GM19023 (cell line): ENCODE results near the gene RALBP1.
"Not testable (repeated sequence)": the region's sequence is repeated elsewhere in the genome, so short reads cannot be mapped to it uniquely, and the experiment has no call there.

Experiments used
- ATAC-seq: cut with Tn5 transposase; IDR thresholded peaks from one replicate; pipeline ENCODE4 v1.9.1; 2021; ENCODE audit warnings: mild to moderate bottlenecking, moderate library complexity; ENCODE audit not compliant: unreplicated experiment

RALBP1 gene

GRCh38 chr18:9454061-9454703 is 21.1 kb upstream of the RALBP1 start:
- no peak for ATAC-seq

- no peak for ATAC-seq
These were observed 19.4 kb upstream of the RALBP1 start for GRCh38 chr18:9455718-9456511.

DNA sequence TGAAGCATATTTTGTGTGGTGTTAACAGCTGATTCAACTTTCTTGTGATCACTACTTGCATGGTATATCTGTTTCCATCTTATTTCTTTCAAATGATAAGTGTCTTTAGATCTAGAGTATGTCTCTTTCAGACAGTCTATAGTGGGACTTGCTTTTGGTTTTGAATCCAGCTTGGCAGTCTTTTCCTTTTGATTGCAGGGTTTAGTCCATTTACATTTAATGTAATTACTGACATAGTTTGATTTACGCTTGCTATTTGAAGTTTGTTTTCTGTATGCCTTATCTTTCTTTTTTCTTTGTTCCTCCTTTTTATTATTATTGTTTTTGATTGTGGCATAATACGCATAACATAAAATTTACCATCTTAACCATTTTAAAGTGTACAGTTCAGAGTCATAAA is 9.2 kb upstream of the RALBP1 start:
- ATAC-seq, result no peak

GRCh38 chr18:9466846-9467245 is 8.5 kb upstream of the RALBP1 start:
- ATAC-seq, result no peak

GRCh38 chr18:9468998-9469397 is 6.3 kb upstream of the RALBP1 start:
- ATAC-seq, result no peak

DNA sequence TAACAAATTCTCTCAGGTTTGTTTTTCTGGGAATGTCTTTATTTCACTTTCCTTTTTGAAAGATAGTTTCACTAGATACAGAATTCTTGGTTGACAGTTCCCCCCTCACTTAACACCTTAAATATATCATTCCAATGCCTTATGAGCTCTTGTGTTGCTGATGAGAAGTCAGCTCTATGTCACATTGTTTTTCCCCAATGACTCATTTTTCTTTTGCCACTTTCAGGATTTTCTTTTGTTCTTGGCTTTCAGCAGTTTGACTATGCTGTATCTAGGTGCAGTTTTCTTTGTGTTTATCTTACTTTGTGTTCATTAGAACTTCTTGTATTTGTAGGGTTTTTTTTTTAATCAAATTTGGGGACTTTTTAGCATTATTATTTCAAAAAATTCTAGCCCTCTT is 5.6 kb upstream of the RALBP1 start:
- no peak for ATAC-seq

DNA sequence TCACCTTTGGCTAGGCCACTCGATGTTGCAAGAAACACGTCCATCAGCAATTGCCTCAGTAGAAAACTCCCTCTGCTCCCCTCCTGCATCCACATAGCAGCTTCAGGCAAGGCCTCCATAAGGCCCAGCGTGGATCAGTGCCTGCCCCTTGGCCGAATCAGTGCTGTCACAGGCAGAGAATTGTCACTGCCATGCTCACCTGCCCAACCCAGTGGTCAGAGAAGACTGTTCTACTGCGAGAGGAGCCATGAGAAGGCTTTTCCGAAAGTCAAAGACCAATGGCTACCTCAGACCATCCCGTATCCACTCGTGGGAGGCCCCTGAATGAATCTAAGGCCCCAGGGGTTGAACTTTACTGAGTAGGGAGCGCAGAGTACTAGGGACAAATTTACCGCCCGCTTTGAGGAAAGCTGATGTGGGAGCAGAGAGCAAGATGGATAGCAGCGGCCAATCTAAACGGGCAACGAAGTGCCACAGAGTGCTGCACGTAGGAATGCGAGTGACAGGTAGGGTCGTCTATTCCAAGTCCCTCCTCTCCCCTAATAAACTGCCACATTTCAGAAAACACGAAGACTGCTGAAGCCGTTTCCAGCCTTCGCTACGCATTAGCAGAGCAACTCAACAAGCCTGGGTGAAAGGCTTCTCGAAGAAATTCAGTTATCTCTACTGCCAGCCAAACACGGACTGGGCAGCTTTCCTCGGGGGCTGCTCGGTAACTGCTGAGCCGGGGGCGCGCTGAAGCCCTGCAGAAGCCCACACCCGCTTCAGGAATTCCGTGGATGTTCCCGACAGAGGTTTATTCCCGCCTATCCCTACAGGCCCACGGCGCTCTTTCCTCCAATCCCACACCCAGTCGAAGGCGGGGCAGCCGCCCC is 968 bp upstream of the RALBP1 start:
- no peak for ATAC-seq

GRCh38 chr18:9475643-9476591 is 604 bp downstream of the RALBP1 start:
- ATAC-seq, result peak; percentile 32

DNA sequence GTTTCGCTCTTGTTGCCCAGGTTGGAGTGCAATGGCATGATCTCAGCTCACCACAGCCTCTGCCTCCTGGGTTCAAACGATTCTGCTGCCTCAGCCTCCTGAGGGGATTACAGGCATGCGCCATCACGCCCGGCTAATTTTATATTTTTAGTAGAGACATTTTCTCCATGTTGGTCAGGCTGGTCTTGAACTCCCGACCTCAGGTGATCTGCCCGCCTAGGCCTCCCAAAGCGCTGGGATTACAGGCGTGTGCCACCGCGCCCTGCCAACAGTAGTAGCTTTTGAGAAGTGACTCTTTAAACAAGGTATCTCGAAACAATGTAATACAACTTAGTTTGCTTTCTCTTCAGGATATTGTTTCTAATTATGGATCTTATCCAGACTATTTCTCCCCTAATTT is 1.6 kb downstream of the RALBP1 start:
- ATAC-seq, result not testable (repeated sequence)

GRCh38 chr18:9477509-9477908 is 2.2 kb downstream of the RALBP1 start:
- ATAC-seq, result no peak

- no peak for ATAC-seq
These were observed 3.2 kb downstream of the RALBP1 start for GRCh38 chr18:9478545-9478944.

GRCh38 chr18:9482790-9483189 is 7.5 kb downstream of the RALBP1 start:
- no peak for ATAC-seq

DNA sequence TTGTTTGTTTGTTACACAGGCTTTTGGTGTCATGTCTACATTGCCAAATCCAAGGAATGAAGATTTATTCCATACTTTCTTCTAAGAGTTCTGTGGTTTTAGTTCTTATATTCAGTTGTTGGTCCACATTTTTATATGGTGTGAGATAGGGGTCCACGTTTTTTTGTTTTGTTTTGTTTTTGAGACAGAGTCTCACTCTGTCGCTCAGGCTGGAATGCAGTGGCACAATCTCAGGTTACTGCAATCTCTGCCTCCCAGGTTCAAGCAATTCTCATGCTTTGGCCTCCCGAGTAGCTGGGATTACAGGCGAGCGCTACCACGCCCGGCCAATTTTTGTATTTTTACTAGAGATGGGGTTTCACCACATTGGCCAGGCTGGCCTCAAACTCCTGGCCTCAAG is 8.2 kb downstream of the RALBP1 start:
- ATAC-seq, result no peak

GRCh38 chr18:9484856-9485255 is 9.5 kb downstream of the RALBP1 start:
- ATAC-seq, result not testable (repeated sequence)

DNA sequence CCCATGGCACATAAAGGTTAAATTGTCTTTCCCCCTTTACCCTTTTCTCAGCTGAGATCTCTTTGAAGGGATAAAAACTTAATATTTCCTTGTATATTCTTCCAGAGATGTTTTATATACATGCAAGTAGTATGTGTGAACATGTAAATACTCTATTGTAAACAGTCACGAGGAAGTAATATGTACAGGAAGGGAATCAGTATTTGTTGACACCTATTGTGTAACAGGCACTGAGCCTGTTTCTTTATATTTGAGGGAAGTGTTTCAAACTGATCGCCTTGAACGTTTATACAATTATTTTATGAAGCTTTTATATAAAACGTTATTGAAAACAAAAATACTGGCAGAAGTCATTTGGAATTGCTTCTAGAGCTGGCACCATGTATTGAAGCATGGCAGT is 13.2 kb downstream of the RALBP1 start:
- no peak for ATAC-seq

DNA sequence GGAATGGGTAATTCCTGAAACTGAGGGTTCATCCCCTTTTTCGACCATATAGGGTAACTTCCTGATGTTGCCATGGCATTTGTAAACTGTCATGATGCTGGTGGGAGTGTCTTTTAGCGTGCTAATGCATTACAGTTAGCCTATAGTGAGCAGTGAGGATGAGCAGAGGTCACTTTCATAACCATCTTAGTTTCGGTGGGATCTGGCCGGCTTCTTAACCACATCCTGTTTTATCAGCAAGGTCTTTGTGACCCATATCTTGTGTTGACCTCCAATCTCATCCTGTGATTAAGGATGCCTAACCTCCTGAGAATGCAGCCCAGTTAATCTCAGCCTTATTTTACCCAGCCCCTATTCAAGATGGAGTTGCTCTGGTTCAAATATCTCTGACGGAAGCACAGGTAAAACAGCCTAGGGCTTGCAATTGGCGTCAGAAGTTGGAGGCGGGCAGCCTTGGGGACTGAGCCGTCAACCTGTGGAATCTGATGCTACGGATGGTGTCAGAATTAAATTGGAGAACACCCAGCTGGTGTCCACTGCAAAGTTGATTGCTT is 19.5 kb downstream of the RALBP1 start:
- no peak for ATAC-seq

- ATAC-seq, result no peak
These were observed 20.2 kb downstream of the RALBP1 start for GRCh38 chr18:9495465-9495864.

- ATAC-seq, result no peak
These were observed 20.8 kb downstream of the RALBP1 start for GRCh38 chr18:9495916-9496705.

DNA sequence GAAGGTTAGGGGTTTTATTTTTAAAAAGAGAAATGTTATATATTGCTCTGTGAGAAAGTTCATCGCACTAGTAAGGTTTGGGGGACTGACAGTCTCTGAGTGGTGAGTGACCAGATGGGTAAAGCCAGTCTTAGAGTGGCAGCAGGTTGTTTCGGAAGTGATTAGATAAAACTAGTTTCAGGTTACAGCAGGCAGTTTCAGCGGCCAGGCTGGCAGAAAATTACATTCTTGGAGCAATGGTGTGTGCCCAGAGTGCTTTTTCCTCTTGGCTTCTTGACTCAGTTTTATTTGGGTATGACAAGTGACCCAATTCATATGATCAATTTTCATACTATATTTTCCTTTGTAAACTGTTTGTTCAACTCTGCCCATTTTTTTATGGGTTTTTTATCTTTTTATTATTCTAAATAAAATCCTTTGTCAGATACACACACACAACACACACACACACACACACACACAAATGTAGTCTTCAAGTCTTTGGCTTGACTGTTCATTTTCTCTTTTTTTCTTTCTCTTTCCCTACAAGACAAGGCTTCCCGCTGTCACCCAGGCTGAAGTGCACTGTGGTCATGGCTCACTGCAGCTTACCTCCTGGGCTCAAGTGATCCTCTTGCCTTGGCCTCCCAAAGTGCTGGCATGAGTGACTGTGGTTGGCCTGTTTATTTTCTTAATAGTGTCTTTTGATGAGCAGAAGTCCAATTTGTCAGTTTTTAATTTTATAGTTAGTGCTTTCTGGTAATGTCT is 30.9 kb downstream of the RALBP1 start:
- ATAC-seq, result no peak
